22Rv1 (cell line): ENCODE measurements around the gene TRIM15.

Source experiments
- CTCF ChIP-seq: fragments of 450-650 bp; IDR thresholded peaks from 2 replicates; pipeline ENCODE4 v1.5.1; 2017; ENCODE audit warnings: mild to moderate bottlenecking
- ZFX ChIP-seq: fragments of 450-650 bp; IDR thresholded peaks from 2 replicates; pipeline ENCODE4 v1.6.1; 2017; ENCODE audit warnings: antibody characterized with exemption, borderline replicate concordance

- TF ChIP-seq CTCF (no peak), ZFX (no peak)
Observed at GRCh38 chr6:30155520-30156261, 7.7 kb upstream of the TRIM15 start.
